Bronchial epithelial cell (primary cell): ENCODE results near the gene GALNT8. TPM values are rescaled to one million over a fixed set of nuclear protein-coding genes. Genes with fewer than 3 reads are reported as not detected.
A peak's percentile ranks its signal among the peaks of the same experiment; 100 is the strongest.

Source experiments
- DNase-seq: peaks from one replicate; pipeline ENCODE4 v3.0.0-alpha.2; 2010; ENCODE audit warnings: low read depth
- FAIRE-seq: peaks from 2 replicates; lab custom pipeline; 2011; peaks lifted over from hg19 to GRCh38; lab: Jason Lieb, UNC
- H3K27me3 ChIP-seq: 2 replicates; pipeline ENCODE4 v1.5.1; 2011; ENCODE audit warnings: low read length; ENCODE audit not compliant: control insufficient read depth, insufficient read depth
- H3K36me3 ChIP-seq: 2 replicates; pipeline ENCODE4 v1.5.1; 2011; ENCODE audit warnings: low read length; ENCODE audit not compliant: control insufficient read depth, insufficient read depth
- H3K4me3 ChIP-seq: 2 replicates; pipeline ENCODE4 v1.5.1; 2011; ENCODE audit warnings: mild to moderate bottlenecking, low read depth, low read length, control low read depth
- total RNA-seq: library from RNA; depleted of rRNA; stranded (reverse); fragments of >200 nt; gene quantifications from 2 replicates; pipeline ENCODE4 v1.2.1, GENCODE V29; 2014
- TF ChIP-seq, protein P1 (sequence below): IDR thresholded peaks from 2 replicates; pipeline ENCODE4 v1.5.1; 2011; ENCODE audit warnings: mild to moderate bottlenecking, moderate library complexity, low read length, control low read depth, inconsistent platforms; ENCODE audit not compliant: insufficient read depth, severe bottlenecking

The GALNT8 gene
- total RNA-seq, 1 donor from 2014 or later = not detected

DNA sequence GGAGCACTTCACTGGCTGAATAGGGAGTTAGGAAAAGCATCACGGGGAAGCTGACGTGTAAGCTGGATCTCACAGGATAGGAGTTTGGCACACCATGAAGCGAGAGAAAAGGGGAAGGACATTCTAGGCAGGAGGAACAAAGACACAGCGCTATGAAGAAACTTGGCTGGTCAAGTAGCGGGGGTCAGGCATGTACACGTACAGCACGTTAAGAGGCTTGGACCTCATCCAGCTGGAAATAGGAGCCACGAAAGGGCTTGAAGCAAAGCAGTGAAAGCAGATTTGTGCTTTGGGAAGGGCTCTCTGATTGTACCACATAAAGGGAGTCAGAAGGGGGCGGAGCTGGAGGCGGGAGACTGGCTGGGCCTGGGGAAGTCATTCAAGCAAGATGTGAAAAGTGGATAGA lies 19.6 kb upstream of the GALNT8 start:
- no peaks in the 10 kb centered on the region for H3K36me3 ChIP-seq
- FAIRE-seq (no peak), DNase-seq (peak; percentile 72)
- H3K4me3 ChIP-seq = no peak overlapping the region
- TF ChIP-seq, protein P1, sequence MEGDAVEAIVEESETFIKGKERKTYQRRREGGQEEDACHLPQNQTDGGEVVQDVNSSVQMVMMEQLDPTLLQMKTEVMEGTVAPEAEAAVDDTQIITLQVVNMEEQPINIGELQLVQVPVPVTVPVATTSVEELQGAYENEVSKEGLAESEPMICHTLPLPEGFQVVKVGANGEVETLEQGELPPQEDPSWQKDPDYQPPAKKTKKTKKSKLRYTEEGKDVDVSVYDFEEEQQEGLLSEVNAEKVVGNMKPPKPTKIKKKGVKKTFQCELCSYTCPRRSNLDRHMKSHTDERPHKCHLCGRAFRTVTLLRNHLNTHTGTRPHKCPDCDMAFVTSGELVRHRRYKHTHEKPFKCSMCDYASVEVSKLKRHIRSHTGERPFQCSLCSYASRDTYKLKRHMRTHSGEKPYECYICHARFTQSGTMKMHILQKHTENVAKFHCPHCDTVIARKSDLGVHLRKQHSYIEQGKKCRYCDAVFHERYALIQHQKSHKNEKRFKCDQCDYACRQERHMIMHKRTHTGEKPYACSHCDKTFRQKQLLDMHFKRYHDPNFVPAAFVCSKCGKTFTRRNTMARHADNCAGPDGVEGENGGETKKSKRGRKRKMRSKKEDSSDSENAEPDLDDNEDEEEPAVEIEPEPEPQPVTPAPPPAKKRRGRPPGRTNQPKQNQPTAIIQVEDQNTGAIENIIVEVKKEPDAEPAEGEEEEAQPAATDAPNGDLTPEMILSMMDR = no peak
- no peaks in the 10 kb centered on the region for H3K27me3 ChIP-seq

DNA sequence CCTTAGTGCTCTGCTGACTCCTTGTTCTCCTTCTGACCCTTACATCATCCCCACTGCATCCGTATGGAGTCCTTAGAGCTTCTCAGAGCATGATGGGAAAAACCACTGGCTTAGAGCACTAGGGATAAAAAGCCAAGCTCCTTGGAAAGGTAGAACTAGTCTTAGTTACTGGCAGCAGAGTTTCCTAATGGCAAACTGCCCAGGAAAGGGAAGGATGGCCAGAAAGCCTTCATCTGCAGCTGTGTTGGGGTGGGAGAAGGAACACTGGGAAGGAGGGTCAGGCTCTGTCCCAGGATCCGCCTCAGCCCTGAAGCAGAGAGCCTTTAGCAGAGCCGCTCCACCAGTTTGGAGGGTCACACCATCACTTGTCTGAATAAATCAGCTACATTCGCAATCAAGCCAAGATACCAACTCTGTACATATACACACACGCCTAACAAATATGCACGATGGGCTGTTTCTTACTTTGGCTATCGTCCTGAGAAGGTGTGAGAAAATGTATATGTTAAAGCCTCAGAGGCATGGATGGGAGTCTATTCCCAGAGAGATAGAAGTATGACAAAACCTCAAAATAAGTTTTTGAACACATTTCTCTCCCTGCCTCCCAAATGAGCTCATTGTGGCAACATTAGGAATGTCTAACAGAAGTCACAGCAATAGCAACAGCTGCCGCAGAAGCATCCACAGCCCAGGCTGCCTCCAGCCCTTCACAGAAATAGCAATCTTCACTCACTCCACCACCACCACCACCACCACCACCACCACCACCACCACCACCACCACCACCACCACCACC lies 18.6 kb upstream of the GALNT8 start:
- no peaks in the 10 kb centered on the region for H3K36me3 ChIP-seq
- DNase-seq = no peak
- FAIRE-seq = peak; percentile 32
- no peaks in the 10 kb centered on the region for H3K27me3 ChIP-seq
- TF ChIP-seq, protein P1 = no peak
- no peak overlapping the region for H3K4me3 ChIP-seq

DNA sequence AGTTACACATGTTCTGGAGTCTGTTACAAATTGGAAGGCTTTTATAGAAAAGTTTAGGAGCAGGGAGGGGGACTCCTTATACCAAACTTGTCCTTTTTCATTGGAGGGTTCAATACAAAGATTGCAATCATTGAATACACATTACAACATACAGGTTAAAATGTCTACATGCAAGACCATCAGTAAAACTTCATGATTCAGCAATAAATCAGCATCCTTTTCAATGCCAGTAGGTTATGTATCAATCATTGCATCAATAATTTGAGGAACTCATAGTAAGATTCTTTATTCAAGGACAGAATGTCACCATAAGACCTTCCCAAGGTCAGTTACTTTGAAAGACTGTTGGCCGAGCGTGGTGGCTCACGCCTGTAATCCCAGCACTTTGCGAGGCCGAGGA lies 16.5 kb upstream of the GALNT8 start:
- Histone ChIP-seq H3K4me3 (no peak overlapping the region), H3K27me3 (no peaks in the 10 kb centered on the region), H3K36me3 (no peaks in the 10 kb centered on the region)
- FAIRE-seq = no peak
- TF ChIP-seq, protein P1 = no peak
- no peak for DNase-seq

DNA sequence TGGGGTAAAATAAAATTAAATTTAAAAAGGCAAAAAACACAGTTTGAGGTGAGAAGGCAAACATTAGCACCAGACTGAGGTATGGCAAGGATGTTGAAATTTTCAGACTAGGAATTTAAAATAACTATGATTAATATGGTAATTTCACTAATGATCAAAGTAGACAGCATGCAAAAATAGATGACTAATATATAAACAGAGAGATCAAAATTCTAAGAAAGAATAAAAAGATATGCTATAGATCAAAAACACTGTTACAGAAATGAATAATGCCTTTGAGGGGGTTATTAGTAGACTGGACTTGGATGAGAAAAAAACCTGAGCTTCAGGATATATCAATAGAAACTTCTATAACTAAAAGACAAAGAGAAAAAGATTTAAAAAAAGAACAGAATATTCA lies 14.4 kb upstream of the GALNT8 start:
- Histone ChIP-seq H3K27me3 (no peaks in the 10 kb centered on the region), H3K4me3 (no peak overlapping the region), H3K36me3 (no peaks in the 10 kb centered on the region)
- FAIRE-seq (no peak), DNase-seq (no peak)
- TF ChIP-seq, protein P1 = no peak

DNA sequence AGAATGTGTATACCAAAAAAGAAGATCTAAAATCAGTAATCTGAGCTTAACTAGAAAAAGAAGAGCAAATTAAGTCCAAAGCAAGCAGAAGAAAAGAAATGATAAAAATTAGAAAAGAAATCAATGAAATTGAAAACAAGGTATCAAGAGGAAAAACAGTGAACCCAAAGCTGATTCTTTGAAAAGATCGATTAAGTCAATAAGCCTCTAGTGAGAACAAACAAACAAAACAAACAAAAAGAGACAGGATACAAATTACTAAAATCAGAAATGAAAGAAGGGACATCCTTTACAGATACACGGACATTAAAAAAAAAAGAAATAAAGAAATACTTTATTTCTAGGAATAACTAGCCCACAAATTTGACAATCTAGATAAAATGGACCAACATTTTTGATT lies 12.9 kb upstream of the GALNT8 start:
- Histone ChIP-seq H3K27me3 (no peaks in the 10 kb centered on the region), H3K4me3 (no peak overlapping the region), H3K36me3 (no peaks in the 10 kb centered on the region)
- DNase-seq (no peak), FAIRE-seq (no peak)
- TF ChIP-seq, protein P1 = no peak
